ENCODE results near the gene GPR15.

GRCh38 chr3:98558100-98558827, 26.5 kb downstream of the GPR15 start:
- no peak for TF ChIP-seq CTCF (IDR thresholded peaks at IDR 0.05; ENCODE audit: low read depth, low read length, poor library complexity, severe bottlenecking)
- TF ChIP-seq EZH2phosphoT487 (IDR thresholded peaks at IDR 0.05; ENCODE audit: borderline replicate concordance, low read length), result no peak

Data from DOHH2 (cell line).